ENCODE results near the gene TTC23L. TPM values are rescaled to one million over a fixed set of nuclear protein-coding genes. Genes with fewer than 3 reads are reported as not detected.

The TTC23L gene
- total RNA-seq, 2 donors from 2014 or later, result 2.4 to 2.7 TPM

GRCh38 chr5:34857894-34858293 lies 18.9 kb downstream of the TTC23L start:
- H3K27ac ChIP-seq, result no peak overlapping the region
- TF ChIP-seq CTCF (IDR thresholded peaks at IDR 0.05), result no peak
- no peak for TF ChIP-seq POLR2AphosphoS5 (IDR thresholded peaks at IDR 0.05)
- no peak for TF ChIP-seq POLR2A (IDR thresholded peaks at IDR 0.05)
- no peaks in the 10 kb centered on the region for H3K27me3 ChIP-seq (replicated peaks; ENCODE audit: insufficient read depth)
- no peak for DNase-seq (ENCODE audit: low spot score)
- WGBS, result 88% methylated on average over 1 of the region's 1 CpG
- H3K36me3 ChIP-seq, result no peaks in the 10 kb centered on the region
- H3K4me3 ChIP-seq, result no peak overlapping the region
- intact Hi-C loops (cut with DNase I), result no loop called here
- H3K4me1 ChIP-seq (replicated peaks), result no peaks in the 10 kb centered on the region
- no peaks in the 10 kb centered on the region for H3K9me3 ChIP-seq

GRCh38 chr5:34858790-34859189 lies 19.8 kb downstream of the TTC23L start:
- Histone ChIP-seq H3K9me3 (no peaks in the 10 kb centered on the region), H3K4me3 (no peak overlapping the region), H3K4me1 (replicated peaks) (no peaks in the 10 kb centered on the region), H3K36me3 (no peaks in the 10 kb centered on the region), H3K27me3 (replicated peaks; ENCODE audit: insufficient read depth) (no peaks in the 10 kb centered on the region), H3K27ac (no peak overlapping the region)
- TF ChIP-seq POLR2AphosphoS5 (IDR thresholded peaks at IDR 0.05) (no peak), CTCF (IDR thresholded peaks at IDR 0.05) (no peak), POLR2A (IDR thresholded peaks at IDR 0.05) (no peak)
- no peak for DNase-seq (ENCODE audit: low spot score)
- whole genome bisulfite sequencing, result 59% methylated on average over 2 of the region's 2 CpGs
- intact Hi-C loops (cut with DNase I), result no loop called here

- no peak overlapping the region for H3K27ac ChIP-seq
- no peaks in the 10 kb centered on the region for H3K36me3 ChIP-seq
- TF ChIP-seq CTCF (IDR thresholded peaks at IDR 0.05) (no peak), POLR2AphosphoS5 (IDR thresholded peaks at IDR 0.05) (no peak), POLR2A (IDR thresholded peaks at IDR 0.05) (no peak)
- H3K4me3 ChIP-seq, result no peak overlapping the region
- WGBS, result 86% methylated on average over 5 of the region's 5 CpGs
- no peak for DNase-seq (ENCODE audit: low spot score)
- H3K4me1 ChIP-seq (replicated peaks), result no peaks in the 10 kb centered on the region
- no peaks in the 10 kb centered on the region for H3K27me3 ChIP-seq (replicated peaks; ENCODE audit: insufficient read depth)
- intact Hi-C loops (cut with DNase I), result no loop called here
- H3K9me3 ChIP-seq, result no peaks in the 10 kb centered on the region
These were observed 20.3 kb downstream of the TTC23L start for GRCh38 chr5:34859253-34859652.

GRCh38 chr5:34863946-34864345 lies 25.0 kb downstream of the TTC23L start:
- H3K4me1 ChIP-seq (replicated peaks), result no peaks in the 10 kb centered on the region
- intact Hi-C loops (cut with DNase I), result no loop called here
- no peaks in the 10 kb centered on the region for H3K9me3 ChIP-seq
- no peaks in the 10 kb centered on the region for H3K27me3 ChIP-seq (replicated peaks; ENCODE audit: insufficient read depth)
- no peak for TF ChIP-seq POLR2AphosphoS5 (IDR thresholded peaks at IDR 0.05)
- H3K27ac ChIP-seq, result no peak overlapping the region
- no peak overlapping the region for H3K4me3 ChIP-seq
- DNase-seq (ENCODE audit: low spot score), result no peak
- whole genome bisulfite sequencing, result 65% methylated on average over 3 of the region's 3 CpGs
- H3K36me3 ChIP-seq, result peaks cover 0 to 4% of the 10 kb centered on the region in 2 donors

GRCh38 chr5:34865091-34865490 lies 26.1 kb downstream of the TTC23L start:
- H3K27ac ChIP-seq, result no peak overlapping the region
- WGBS, result 54% methylated on average over 2 of the region's 2 CpGs
- intact Hi-C loops (cut with DNase I), result no loop called here

More at GRCh38 chr5:34865091-34865490, 26.1 kb downstream of the TTC23L start:
- Histone ChIP-seq H3K27me3 (replicated peaks; ENCODE audit: insufficient read depth) (no peaks in the 10 kb centered on the region), H3K4me3 (no peak overlapping the region), H3K36me3 (peaks cover 0 to 4% of the 10 kb centered on the region in 2 donors), H3K4me1 (replicated peaks) (no peaks in the 10 kb centered on the region), H3K9me3 (no peaks in the 10 kb centered on the region)
- TF ChIP-seq POLR2A (IDR thresholded peaks at IDR 0.05) (no peak), CTCF (IDR thresholded peaks at IDR 0.05) (no peak), POLR2AphosphoS5 (IDR thresholded peaks at IDR 0.05) (no peak)
- DNase-seq (ENCODE audit: low spot score), result no peak

Data from prostate gland (tissue), 2 donors.